A549 treated with GW870086 at 1 μM for 4 hours (cell line): ENCODE data around the gene CIT. TPM values are rescaled to one million over a fixed set of nuclear protein-coding genes. Genes with fewer than 3 reads are reported as not detected.

Source experiments
- total RNA-seq: library from RNA; stranded (reverse); fragments of 200-300 nt; extraction: Qiagen RNA extraction; gene quantifications from 5 replicates; pipeline ENCODE4 v1.2.3, GENCODE V29; 2022; ENCODE audit warnings: low read depth

Gene CIT, protein sequence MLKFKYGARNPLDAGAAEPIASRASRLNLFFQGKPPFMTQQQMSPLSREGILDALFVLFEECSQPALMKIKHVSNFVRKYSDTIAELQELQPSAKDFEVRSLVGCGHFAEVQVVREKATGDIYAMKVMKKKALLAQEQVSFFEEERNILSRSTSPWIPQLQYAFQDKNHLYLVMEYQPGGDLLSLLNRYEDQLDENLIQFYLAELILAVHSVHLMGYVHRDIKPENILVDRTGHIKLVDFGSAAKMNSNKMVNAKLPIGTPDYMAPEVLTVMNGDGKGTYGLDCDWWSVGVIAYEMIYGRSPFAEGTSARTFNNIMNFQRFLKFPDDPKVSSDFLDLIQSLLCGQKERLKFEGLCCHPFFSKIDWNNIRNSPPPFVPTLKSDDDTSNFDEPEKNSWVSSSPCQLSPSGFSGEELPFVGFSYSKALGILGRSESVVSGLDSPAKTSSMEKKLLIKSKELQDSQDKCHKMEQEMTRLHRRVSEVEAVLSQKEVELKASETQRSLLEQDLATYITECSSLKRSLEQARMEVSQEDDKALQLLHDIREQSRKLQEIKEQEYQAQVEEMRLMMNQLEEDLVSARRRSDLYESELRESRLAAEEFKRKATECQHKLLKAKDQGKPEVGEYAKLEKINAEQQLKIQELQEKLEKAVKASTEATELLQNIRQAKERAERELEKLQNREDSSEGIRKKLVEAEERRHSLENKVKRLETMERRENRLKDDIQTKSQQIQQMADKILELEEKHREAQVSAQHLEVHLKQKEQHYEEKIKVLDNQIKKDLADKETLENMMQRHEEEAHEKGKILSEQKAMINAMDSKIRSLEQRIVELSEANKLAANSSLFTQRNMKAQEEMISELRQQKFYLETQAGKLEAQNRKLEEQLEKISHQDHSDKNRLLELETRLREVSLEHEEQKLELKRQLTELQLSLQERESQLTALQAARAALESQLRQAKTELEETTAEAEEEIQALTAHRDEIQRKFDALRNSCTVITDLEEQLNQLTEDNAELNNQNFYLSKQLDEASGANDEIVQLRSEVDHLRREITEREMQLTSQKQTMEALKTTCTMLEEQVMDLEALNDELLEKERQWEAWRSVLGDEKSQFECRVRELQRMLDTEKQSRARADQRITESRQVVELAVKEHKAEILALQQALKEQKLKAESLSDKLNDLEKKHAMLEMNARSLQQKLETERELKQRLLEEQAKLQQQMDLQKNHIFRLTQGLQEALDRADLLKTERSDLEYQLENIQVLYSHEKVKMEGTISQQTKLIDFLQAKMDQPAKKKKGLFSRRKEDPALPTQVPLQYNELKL (N-terminal part only)
- total RNA-seq = 8.2 to 13.2 TPM (median 11.6 TPM) in 5 replicates

GRCh38 chr12:119876761-119877638 is at the start of gene CIT:
CIT (minus strand) TSS chr12:119877320; CDS start chr12:119876168, 1,152 bp downstream.

GRCh38 chr12:119667577-119668323 is 209.4 kb downstream of the CIT start, which contains the start of gene PRKAB1:
PRKAB1 (plus strand) TSS chr12:119668133; CDS start chr12:119668245, 112 bp downstream.

Other genes with a start within 250 kb of the CIT start
- gene PRKAB1, start 209.2 kb downstream of the CIT start, total RNA-seq = 34.1 to 38.3 TPM (median 34.7 TPM) in 5 replicates
- 2.5 to 4.7 TPM (median 4.4 TPM) in 5 replicates for gene BICDL1, start 111.9 kb upstream of the CIT start, total RNA-seq
- gene RAB35, start 239.4 kb upstream of the CIT start, total RNA-seq = 67.6 to 80.0 TPM (median 78.1 TPM) in 5 replicates